Subcutaneous adipose tissue (tissue), 4 donors: ENCODE data around the gene CCDC102B. TPM values are rescaled to one million over a fixed set of nuclear protein-coding genes. Genes with fewer than 3 reads are reported as not detected.

ENCODE experiments used
- CTCF ChIP-seq: fragments of 450-650 bp; IDR thresholded peaks from one replicate; pipeline ENCODE4 v1.5.1; 2016; ENCODE audit warnings: low read depth, mild to moderate bottlenecking, control low read depth, antibody characterized with exemption, moderate library complexity
- total RNA-seq, 4 donors: library from RNA; depleted of rRNA; stranded (reverse); fragments of >200 nt; gene quantifications; one replicate each; pipeline ENCODE4 v1.1.0, GENCODE V29; 2016

Gene CCDC102B
- total RNA-seq, 4 donors from 2014 or later, result 4.7 to 13.8 (median 12.6) TPM

- no peak for TF ChIP-seq CTCF
Measured at GRCh38 chr18:68772268-68772667, 25.6 kb upstream of the CCDC102B start.

GRCh38 chr18:68778280-68778886, 19.5 kb upstream of the CCDC102B start:
- TF ChIP-seq CTCF, result no peak

GRCh38 chr18:68779169-68779568, 18.7 kb upstream of the CCDC102B start:
- TF ChIP-seq CTCF, result no peak

DNA sequence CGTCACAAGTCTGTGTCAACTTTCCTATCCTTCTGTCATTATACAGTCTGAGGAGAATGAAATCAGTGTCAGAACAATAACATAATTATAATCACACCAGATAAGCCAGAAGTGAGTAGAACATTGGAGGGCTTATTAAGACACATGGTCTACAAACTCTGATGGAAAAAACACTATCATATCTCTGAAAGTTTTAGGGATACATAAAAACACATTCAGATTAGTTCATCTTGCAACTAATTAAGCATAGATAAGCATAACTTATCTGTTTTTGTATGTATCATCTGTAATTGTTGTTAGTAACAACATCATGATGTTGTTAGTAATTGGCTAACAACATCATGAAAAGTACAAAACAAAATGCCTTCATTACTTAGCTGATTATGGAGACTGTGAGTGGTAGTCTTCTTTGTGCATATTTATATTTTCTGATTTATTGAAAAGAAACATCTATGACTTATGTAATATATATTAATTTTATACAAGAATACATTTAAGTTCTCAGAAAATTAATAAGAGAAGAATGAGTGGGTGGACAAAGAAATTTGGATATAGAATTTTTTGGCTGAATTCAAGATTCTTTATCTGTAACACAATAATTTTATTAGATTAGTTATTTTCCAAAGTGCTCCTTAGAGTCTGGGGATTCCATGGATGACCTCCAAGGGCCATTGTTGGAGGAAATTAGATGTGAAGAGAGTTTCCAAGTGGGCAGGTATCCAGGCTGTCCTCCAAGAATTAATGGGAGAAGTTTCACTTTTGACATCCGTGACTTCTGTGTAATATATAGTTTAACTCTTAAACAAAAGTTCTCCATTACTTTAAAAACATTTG, 16.9 kb upstream of the CCDC102B start:
- TF ChIP-seq CTCF, result no peak

DNA sequence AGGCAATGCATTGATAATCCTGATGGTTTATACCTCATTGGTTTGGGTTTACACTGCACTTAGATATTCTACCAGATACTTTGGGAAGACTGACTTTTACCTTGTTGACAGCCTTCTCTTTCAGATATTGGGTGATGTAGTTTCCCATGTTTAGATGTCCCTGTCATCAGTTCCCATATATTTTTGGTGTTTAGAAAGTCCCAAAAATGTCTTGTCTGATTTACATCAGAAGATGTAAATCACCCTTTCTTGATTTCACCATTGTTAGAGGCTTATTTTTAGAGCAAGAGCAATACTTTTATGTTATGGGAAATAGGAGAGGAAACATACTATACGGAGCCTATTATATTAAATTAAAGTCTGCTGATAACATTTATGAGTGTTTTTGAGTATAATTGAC, 14.4 kb upstream of the CCDC102B start:
- no peak for TF ChIP-seq CTCF

- TF ChIP-seq CTCF, result no peak
Measured at GRCh38 chr18:68784071-68784470, 13.8 kb upstream of the CCDC102B start.

GRCh38 chr18:68791801-68792200, 6.1 kb upstream of the CCDC102B start:
- TF ChIP-seq CTCF, result no peak
